B cell (primary cell): ENCODE data around the gene PARD3B. TPM values are rescaled to one million over a fixed set of nuclear protein-coding genes. Genes with fewer than 3 reads are reported as not detected.

ENCODE experiments used
- ATAC-seq: fragments of 200-7000 bp; cut with Tn5 transposase; one replicate; pipeline ENCODE4 v1.10.0; 2021; ENCODE audit warnings: low read depth, mild to moderate bottlenecking, moderate number of reproducible peaks, moderate library complexity
- CTCF ChIA-PET: fragments of 350-600 bp; sonication (Branson Sonifier 250); formaldehyde crosslinking; loops from one replicate; lab custom pipeline; 2021; ENCODE audit warnings: antibody characterized with exemption, inconsistent platforms; lab: Charles Lee
- POLR2A ChIA-PET: fragments of 350-600 bp; sonication (Branson Sonifier 250); formaldehyde crosslinking; loops from one replicate; lab custom pipeline; 2021; ENCODE audit warnings: antibody characterized with exemption; lab: Charles Lee
- DNase-seq: peaks from one replicate; pipeline ENCODE4 v3.0.0; 2013
- H2AFZ ChIP-seq: 2 replicates; pipeline ENCODE4 v1.6.1; 2012; ENCODE audit warnings: mild to moderate bottlenecking, low read depth, low read length; ENCODE audit not compliant: insufficient read depth, poor library complexity, severe bottlenecking
- H3K27ac ChIP-seq, 2 donors: 1 replicate in 1 of 2; 2 replicates in 1 of 2; pipeline ENCODE4 v1.5.1; 2012 to 2013; ENCODE audit warnings: low read length in 2 of 2, mild to moderate bottlenecking in 2 of 2, moderate library complexity in 1 of 2
- H3K27me3 ChIP-seq, 4 experiments: fragments of 200-600 bp in 1 of 4; sonication (generic) in 1 of 4; replicated peaks in 1 of 4; 1 replicate in 2 of 4; 2 replicates in 2 of 4; pipeline versions ENCODE4 v1.6.1 to v1.7.0; 2013 to 2016; ENCODE audit warnings: low read length in 3 of 4, mild to moderate bottlenecking in 2 of 4, mixed read lengths in 1 of 4, moderate library complexity in 1 of 4; ENCODE audit not compliant: insufficient read depth in 4 of 4, control insufficient read depth in 3 of 4; ENCODE audit errors: control extremely low read depth in 1 of 4
- H3K36me3 ChIP-seq, 2 experiments: replicated peaks in 1 of 2; 1 replicate in 1 of 2; 2 replicates in 1 of 2; pipeline versions ENCODE4 v1.6.1 to v1.7.1; 2013; ENCODE audit warnings: low read length in 1 of 2; ENCODE audit not compliant: insufficient read depth in 2 of 2, control insufficient read depth in 1 of 2; ENCODE audit errors: control extremely low read depth in 1 of 2, extremely low read depth in 1 of 2
- H3K4me1 ChIP-seq, 2 donors: fragments of 200-600 bp in 1 of 2; sonication (generic) in 1 of 2; 1 replicate in 1 of 2; 2 replicates in 1 of 2; pipeline versions ENCODE4 v1.5.1 to v1.6.1; 2013 to 2017; ENCODE audit warnings: low read length in 2 of 2; ENCODE audit not compliant: control insufficient read depth in 2 of 2, insufficient read depth in 2 of 2
- H3K4me2 ChIP-seq: replicated peaks from 2 replicates; pipeline ENCODE3; 2012; ENCODE audit warnings: mild to moderate bottlenecking, low read depth, low read length; ENCODE audit not compliant: poor library complexity, severe bottlenecking
- H3K4me3 ChIP-seq, 5 experiments: fragments of 200-600 bp in 1 of 5; sonication (generic) in 1 of 5; 1 replicate in 3 of 5; 2 replicates in 2 of 5; pipeline versions ENCODE4 v1.5.1 to v1.7.0; 2011 to 2016; ENCODE audit warnings: low read length in 4 of 5, mild to moderate bottlenecking in 4 of 5, low read depth in 2 of 5, control low read depth in 1 of 5, moderate library complexity in 1 of 5; ENCODE audit not compliant: insufficient read depth in 1 of 5; ENCODE audit errors: control extremely low read depth in 1 of 5, extremely low read depth in 1 of 5
- H3K79me2 ChIP-seq: fragments of 200-600 bp; sonication (generic); one replicate; pipeline ENCODE4 v1.6.0; 2016; ENCODE audit warnings: low read length; ENCODE audit not compliant: control insufficient read depth, insufficient read depth
- H3K9ac ChIP-seq: fragments of 200-600 bp; sonication (generic); 2 replicates; pipeline ENCODE4 v1.6.1; 2017; ENCODE audit warnings: mild to moderate bottlenecking, low read length, moderate library complexity
- H3K9me3 ChIP-seq, 3 donors: one replicate each; pipeline versions ENCODE4 v1.6.1 to v1.7.1; 2013; ENCODE audit warnings: low read length in 2 of 3; ENCODE audit not compliant: control insufficient read depth in 2 of 3, insufficient read depth in 1 of 3; ENCODE audit errors: control extremely low read depth in 1 of 3
- H4K20me1 ChIP-seq: 2 replicates; pipeline ENCODE4 v1.6.0; 2012; ENCODE audit warnings: mild to moderate bottlenecking, low read length; ENCODE audit not compliant: insufficient read depth, control insufficient read depth, poor library complexity, severe bottlenecking
- H3K27ac Mint-ChIP-seq: one replicate; pipeline ENCODE4 v1.8.0; 2021; ENCODE audit warnings: mixed read lengths
- H3K27me3 Mint-ChIP-seq: one replicate; pipeline ENCODE4 v1.8.0; 2021; ENCODE audit warnings: mixed read lengths
- H3K4me1 Mint-ChIP-seq: one replicate; pipeline ENCODE4 v1.8.0; 2021; ENCODE audit warnings: mixed read lengths
- H3K4me3 Mint-ChIP-seq: one replicate; pipeline ENCODE4 v1.8.0; 2021; ENCODE audit warnings: mixed read lengths
- H3K9me3 Mint-ChIP-seq: one replicate; pipeline ENCODE4 v1.8.0; 2022; ENCODE audit warnings: mixed read lengths; ENCODE audit not compliant: insufficient read depth
- EZH2 ChIP-seq: IDR thresholded peaks from 2 replicates; pipeline ENCODE4 v1.6.1; 2012; ENCODE audit warnings: borderline replicate concordance, low read depth, mild to moderate bottlenecking, moderate library complexity, low read length; ENCODE audit not compliant: insufficient read depth, poor library complexity, severe bottlenecking
- WGBS: methylation state at CpG from one replicate; pipeline ENCODE4 v1.1.5; 2013; ENCODE audit warnings: missing lambda C conversion rate; ENCODE audit not compliant: insufficient coverage; 5-methylcytosine and 5-hydroxymethylcytosine counted together
- intact Hi-C: fragments of 100-400 bp; cut with micrococcal nuclease; formaldehyde crosslinking; loops from one replicate; pipeline ENCODE4 v1.10.0; 2022
- polyA plus RNA-seq: library from polyadenylated mRNA; depleted of rRNA; stranded (reverse); fragments of >200 nt; gene quantifications from 2 replicates; pipeline ENCODE4 v1.2.3, GENCODE V29; 2012
- total RNA-seq, 2 donors: library from RNA; stranded (reverse); fragments of 120-200 nt in 1 of 2; gene quantifications; 1 replicate in 1 of 2; 2 replicates in 1 of 2; pipeline versions ENCODE4 v1.2.3 to v1.2.4, GENCODE V29; 2013 to 2022
- TF ChIP-seq, protein P1 (sequence below): fragments of 200-600 bp; IDR thresholded peaks from one replicate; pipeline ENCODE4 v1.8.0; 2022; ENCODE audit warnings: antibody characterized with exemption, mild to moderate bottlenecking

Gene PARD3B
- total and polyA plus RNA-seq, 2 donors (not counting 1 experiment from before 2014, with no cell fraction given), result not detected

DNA sequence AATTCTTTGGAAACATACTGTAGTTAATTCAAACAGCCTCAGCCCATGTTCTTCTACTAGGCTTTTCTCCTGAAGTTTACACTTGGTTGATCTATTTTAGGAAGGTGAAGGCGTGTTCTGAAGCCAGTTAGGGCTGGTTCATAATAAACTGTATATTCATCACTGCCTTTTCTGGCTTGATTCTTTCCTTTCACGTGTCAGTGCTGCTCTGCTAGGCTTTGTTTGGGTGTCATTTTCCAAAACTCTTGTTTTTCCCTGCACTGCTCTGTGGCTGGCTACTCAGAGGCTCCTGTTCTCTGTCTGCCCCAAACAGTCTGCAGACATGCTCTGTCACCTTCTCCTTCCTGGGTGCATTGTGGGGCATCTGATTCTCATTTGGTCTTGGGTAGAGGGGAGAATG is 136.1 kb downstream of the PARD3B start:
- no peak for TF ChIP-seq EZH2
- TF ChIP-seq, protein P1, sequence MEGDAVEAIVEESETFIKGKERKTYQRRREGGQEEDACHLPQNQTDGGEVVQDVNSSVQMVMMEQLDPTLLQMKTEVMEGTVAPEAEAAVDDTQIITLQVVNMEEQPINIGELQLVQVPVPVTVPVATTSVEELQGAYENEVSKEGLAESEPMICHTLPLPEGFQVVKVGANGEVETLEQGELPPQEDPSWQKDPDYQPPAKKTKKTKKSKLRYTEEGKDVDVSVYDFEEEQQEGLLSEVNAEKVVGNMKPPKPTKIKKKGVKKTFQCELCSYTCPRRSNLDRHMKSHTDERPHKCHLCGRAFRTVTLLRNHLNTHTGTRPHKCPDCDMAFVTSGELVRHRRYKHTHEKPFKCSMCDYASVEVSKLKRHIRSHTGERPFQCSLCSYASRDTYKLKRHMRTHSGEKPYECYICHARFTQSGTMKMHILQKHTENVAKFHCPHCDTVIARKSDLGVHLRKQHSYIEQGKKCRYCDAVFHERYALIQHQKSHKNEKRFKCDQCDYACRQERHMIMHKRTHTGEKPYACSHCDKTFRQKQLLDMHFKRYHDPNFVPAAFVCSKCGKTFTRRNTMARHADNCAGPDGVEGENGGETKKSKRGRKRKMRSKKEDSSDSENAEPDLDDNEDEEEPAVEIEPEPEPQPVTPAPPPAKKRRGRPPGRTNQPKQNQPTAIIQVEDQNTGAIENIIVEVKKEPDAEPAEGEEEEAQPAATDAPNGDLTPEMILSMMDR, result no peak
- Histone ChIP-seq H3K27me3 (no peaks in the 10 kb centered on the region), H2AFZ (no peak overlapping the region), H3K27ac (no peak overlapping the region), H3K4me1 (no peaks in the 10 kb centered on the region), H3K9ac (no peak overlapping the region), H4K20me1 (no peaks in the 10 kb centered on the region), H3K4me2 (no peak overlapping the region), H3K79me2 (no peaks in the 10 kb centered on the region), H3K36me3 (no peaks in the 10 kb centered on the region), H3K9me3 (peaks cover 0 to 7% (median 0%) of the 10 kb centered on the region in 3 donors), H3K4me3 (no peak overlapping the region)
- no peak overlapping the region for H3K27ac Mint-ChIP-seq
- POLR2A ChIA-PET, result no interaction called here
- no peak for ATAC-seq
- DNase-seq, result no peak
- no peaks in the 10 kb centered on the region for H3K4me1 Mint-ChIP-seq
- CTCF ChIA-PET, result no interaction called here
- no CpG with 5 or more reads among the region's 2 CpGs for WGBS
- peaks cover 2% of the 10 kb centered on the region for H3K9me3 Mint-ChIP-seq
- H3K4me3 Mint-ChIP-seq, result no peak overlapping the region
- intact Hi-C loops, result no loop called here
- no peaks in the 10 kb centered on the region for H3K27me3 Mint-ChIP-seq

DNA sequence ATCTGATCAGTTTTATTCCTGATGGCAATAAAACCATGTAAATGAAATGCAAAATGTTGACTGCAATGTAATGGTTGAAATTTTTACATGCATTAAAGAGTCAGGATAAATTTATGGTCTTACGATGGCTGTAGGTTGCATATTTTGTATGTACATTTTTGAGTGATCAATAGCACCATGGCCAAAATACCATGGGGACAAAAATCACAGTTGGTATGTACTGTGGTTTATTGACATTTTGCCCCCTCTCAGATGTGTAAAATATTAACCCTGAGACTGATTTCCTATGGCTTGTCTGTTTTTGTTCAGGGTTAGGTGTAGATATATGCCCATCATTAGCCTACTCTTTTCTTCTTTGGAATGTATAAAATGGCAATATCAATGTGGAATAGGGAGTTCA is 138.1 kb downstream of the PARD3B start:
- Histone ChIP-seq H3K9ac (no peak overlapping the region), H3K27ac (no peak overlapping the region), H3K36me3 (no peaks in the 10 kb centered on the region), H3K4me2 (no peak overlapping the region), H3K4me1 (no peaks in the 10 kb centered on the region), H3K27me3 (no peaks in the 10 kb centered on the region), H3K79me2 (no peaks in the 10 kb centered on the region), H3K4me3 (no peak overlapping the region), H3K9me3 (peaks cover 0 to 3% (median 0%) of the 10 kb centered on the region in 3 donors), H4K20me1 (no peaks in the 10 kb centered on the region), H2AFZ (no peak overlapping the region)
- Mint-ChIP-seq H3K4me1 (no peaks in the 10 kb centered on the region), H3K27ac (no peak overlapping the region), H3K4me3 (no peak overlapping the region), H3K9me3 (peaks cover 2% of the 10 kb centered on the region), H3K27me3 (no peaks in the 10 kb centered on the region)
- TF ChIP-seq, protein P1, result no peak
- no peak for TF ChIP-seq EZH2
- intact Hi-C loops, result no loop called here
- ATAC-seq (no peak), DNase-seq (no peak)
- WGBS, result 100% methylated on average over 1 of the region's 1 CpG
- ChIA-PET CTCF (no interaction called here), POLR2A (no interaction called here)
